CD14-positive monocyte (primary cell): ENCODE data around the gene MYO1E. TPM values are rescaled to one million over a fixed set of nuclear protein-coding genes. Genes with fewer than 3 reads are reported as not detected.

ENCODE experiments used
- DNase-seq, 3 donors: peaks; one replicate each; pipeline ENCODE4 v3.0.0-alpha.2; 2011 to 2022
- H2AFZ ChIP-seq: 2 replicates; pipeline ENCODE4 v1.6.0; 2012; ENCODE audit warnings: mild to moderate bottlenecking, low read depth, low read length, inconsistent platforms; ENCODE audit not compliant: insufficient read depth, poor library complexity, severe bottlenecking
- H3K27ac ChIP-seq, 2 donors: 1 replicate in 1 of 2; 2 replicates in 1 of 2; pipeline ENCODE4 v1.5.1; 2012 to 2013; ENCODE audit warnings: low read length in 2 of 2, control low read depth in 1 of 2, inconsistent platforms in 1 of 2, low read depth in 1 of 2, mild to moderate bottlenecking in 1 of 2
- H3K27me3 ChIP-seq, 2 donors: one replicate each; pipeline versions ENCODE4 v1.6.0 to v1.6.1; 2011 to 2013; ENCODE audit warnings: low read length in 2 of 2; ENCODE audit not compliant: control insufficient read depth in 2 of 2, insufficient read depth in 2 of 2
- H3K36me3 ChIP-seq, 2 donors: replicated peaks in 1 of 2; 1 replicate in 1 of 2; 2 replicates in 1 of 2; pipeline versions ENCODE4 v1.5.1 to v1.6.1; 2012 to 2013; ENCODE audit warnings: low read length in 2 of 2, control low read depth in 1 of 2, inconsistent platforms in 1 of 2, mild to moderate bottlenecking in 1 of 2; ENCODE audit not compliant: insufficient read depth in 2 of 2, control insufficient read depth in 1 of 2
- H3K4me1 ChIP-seq, 2 donors: 1 replicate in 1 of 2; 2 replicates in 1 of 2; pipeline versions ENCODE4 v1.5.1 to v1.6.1; 2012 to 2013; ENCODE audit warnings: low read length in 2 of 2, control low read depth in 1 of 2, inconsistent platforms in 1 of 2, mild to moderate bottlenecking in 1 of 2, moderate library complexity in 1 of 2; ENCODE audit not compliant: insufficient read depth in 2 of 2, control insufficient read depth in 1 of 2
- H3K4me2 ChIP-seq: replicated peaks from 2 replicates; pipeline ENCODE3; 2012; ENCODE audit warnings: low read length, moderate library complexity, mild to moderate bottlenecking; ENCODE audit not compliant: poor library complexity, severe bottlenecking; ENCODE audit errors: extremely low read depth
- H3K4me3 ChIP-seq, 3 experiments: fragments of 200-600 bp in 1 of 3; sonication (generic) in 1 of 3; replicated peaks in 1 of 3; 1 replicate in 2 of 3; 2 replicates in 1 of 3; pipeline ENCODE4 v1.5.1; 2011 to 2013; ENCODE audit warnings: low read length in 3 of 3, mild to moderate bottlenecking in 3 of 3, control low read depth in 2 of 3, low read depth in 2 of 3, inconsistent platforms in 1 of 3, moderate library complexity in 1 of 3
- H3K79me2 ChIP-seq: 2 replicates; pipeline ENCODE4 v1.6.0; 2012; ENCODE audit warnings: mild to moderate bottlenecking, control low read depth, inconsistent platforms, low read length, moderate library complexity; ENCODE audit not compliant: insufficient read depth
- H3K9ac ChIP-seq: 2 replicates; pipeline ENCODE4 v1.6.0; 2017; ENCODE audit warnings: low read length, mild to moderate bottlenecking; ENCODE audit not compliant: insufficient read depth, poor library complexity, severe bottlenecking
- H3K9me3 ChIP-seq, 2 donors: replicated peaks in 1 of 2; 1 replicate in 1 of 2; 2 replicates in 1 of 2; pipeline versions ENCODE4 v1.5.1 to v1.6.1; 2012 to 2013; ENCODE audit warnings: low read length in 2 of 2, control low read depth in 1 of 2; ENCODE audit not compliant: control insufficient read depth in 1 of 2, insufficient read depth in 1 of 2
- H4K20me1 ChIP-seq: 2 replicates; pipeline ENCODE4 v1.6.0; 2012; ENCODE audit warnings: mild to moderate bottlenecking, low read length, control low read depth, moderate library complexity; ENCODE audit not compliant: insufficient read depth
- H3K27ac Mint-ChIP-seq, 7 donors: one replicate each; pipeline ENCODE4 v1.8.0; 2020; ENCODE audit warnings: mild to moderate bottlenecking in 7 of 7, mixed read lengths in 7 of 7, moderate library complexity in 6 of 7, inconsistent platforms in 2 of 7
- H3K27me3 Mint-ChIP-seq, 3 donors: one replicate each; pipeline ENCODE4 v1.8.0; 2021 to 2022; ENCODE audit warnings: low read depth in 3 of 3, mild to moderate bottlenecking in 3 of 3, mixed read lengths in 3 of 3, moderate library complexity in 3 of 3, inconsistent platforms in 1 of 3
- H3K36me3 Mint-ChIP-seq, 2 donors: one replicate each; pipeline ENCODE4 v1.8.0; 2020; ENCODE audit warnings: mixed read lengths in 2 of 2, inconsistent platforms in 1 of 2, mild to moderate bottlenecking in 1 of 2
- H3K4me1 Mint-ChIP-seq: one replicate; pipeline ENCODE4 v1.8.0; 2020; ENCODE audit warnings: mild to moderate bottlenecking, mixed read lengths
- H3K4me3 Mint-ChIP-seq, 2 donors: one replicate each; pipeline ENCODE4 v1.8.0; 2020; ENCODE audit warnings: mild to moderate bottlenecking in 2 of 2, mixed read lengths in 2 of 2, moderate library complexity in 1 of 2
- H3K9me3 Mint-ChIP-seq, 7 donors: one replicate each; pipeline ENCODE4 v1.8.0; 2020 to 2022; ENCODE audit warnings: mixed read lengths in 7 of 7, mild to moderate bottlenecking in 6 of 7, moderate library complexity in 6 of 7, inconsistent platforms in 2 of 7
- CTCF ChIP-seq: fragments of 200-600 bp; IDR thresholded peaks from one replicate; pipeline ENCODE4 v1.8.0; 2022; ENCODE audit warnings: antibody characterized with exemption, mild to moderate bottlenecking
- WGBS: methylation state at CpG from one replicate; pipeline ENCODE4 v1.1.5; 2013; ENCODE audit warnings: missing lambda C conversion rate; ENCODE audit not compliant: insufficient coverage; 5-methylcytosine and 5-hydroxymethylcytosine counted together
- intact Hi-C, 2 donors: fragments of 100-400 bp; cut with micrococcal nuclease; formaldehyde crosslinking; loops; one replicate each; pipeline versions ENCODE4 v1.15.0 to v1.15.1; 2023
- polyA plus RNA-seq, 3 donors: library from polyadenylated mRNA; depleted of rRNA in 1 of 3; unstranded in 2 of 3; stranded (reverse) in 1 of 3; fragments of 300-500 nt in 2 of 3; fragments of >200 nt in 1 of 3; fragmentation: Illumina TruSeq in 2 of 3; gene quantifications; 1 replicate in 2 of 3; 2 replicates in 1 of 3; pipeline ENCODE4 v1.2.3, GENCODE V29; 2012 to 2021

Gene MYO1E
- polyA plus RNA-seq, 3 donors = 5.5 to 16.2 (median 6.2) TPM

- Histone ChIP-seq H3K4me3 (no peak overlapping the region), H3K79me2 (no peaks in the 10 kb centered on the region), H3K27me3 (no peaks in the 10 kb centered on the region), H3K36me3 (no peaks in the 10 kb centered on the region), H3K9me3 (no peaks in the 10 kb centered on the region), H3K9ac (no peak overlapping the region), H3K27ac (no peak overlapping the region), H3K4me2 (no peak overlapping the region), H2AFZ (no peak overlapping the region), H4K20me1 (no peaks in the 10 kb centered on the region), H3K4me1 (no peaks in the 10 kb centered on the region)
- no peak for TF ChIP-seq CTCF
- no peak for DNase-seq
- H3K4me3 Mint-ChIP-seq = no peak overlapping the region
- H3K36me3 Mint-ChIP-seq = no peaks in the 10 kb centered on the region
- intact Hi-C loops = no loop called here
- 100% methylated on average over 1 of the region's 7 CpGs for WGBS
- H3K27me3 Mint-ChIP-seq = peaks cover 0 to 2% (median 0%) of the 10 kb centered on the region in 3 donors
- no peaks in the 10 kb centered on the region for H3K4me1 Mint-ChIP-seq
- H3K9me3 Mint-ChIP-seq = peaks cover 0 to 4% (median 0%) of the 10 kb centered on the region in 7 donors
- no peak overlapping the region for H3K27ac Mint-ChIP-seq
Observed at GRCh38 chr15:59380902-59381610, 8.4 kb upstream of the MYO1E start.

- DNase-seq = no peak
- Histone ChIP-seq H3K27ac (no peak overlapping the region), H3K27me3 (no peaks in the 10 kb centered on the region), H2AFZ (no peak overlapping the region), H3K4me2 (no peak overlapping the region), H3K79me2 (no peaks in the 10 kb centered on the region), H3K4me3 (no peak overlapping the region), H3K36me3 (no peaks in the 10 kb centered on the region), H3K9me3 (no peaks in the 10 kb centered on the region), H3K4me1 (no peaks in the 10 kb centered on the region), H3K9ac (no peak overlapping the region), H4K20me1 (no peaks in the 10 kb centered on the region)
- H3K27ac Mint-ChIP-seq = no peak overlapping the region
- H3K4me1 Mint-ChIP-seq = no peaks in the 10 kb centered on the region
- H3K27me3 Mint-ChIP-seq = peaks cover 1 to 2% (median 2%) of the 10 kb centered on the region in 3 donors
- WGBS = no CpG with 5 or more reads among the region's 1 CpG
- H3K4me3 Mint-ChIP-seq = no peak overlapping the region
- TF ChIP-seq CTCF = no peak
- intact Hi-C loops = loop anchor here in 1 of 2 donors (10.0 kb wide), 1 partner anchor 205 kb away; no protein-coding TSS in a partner anchor
- no peaks in the 10 kb centered on the region for H3K36me3 Mint-ChIP-seq
- H3K9me3 Mint-ChIP-seq = peaks cover 0 to 4% (median 0%) of the 10 kb centered on the region in 7 donors
Observed at GRCh38 chr15:59379531-59379930, 6.9 kb upstream of the MYO1E start.
